GM12891 (cell line): ENCODE results near the gene GNAQ.
"Not testable (repeated sequence)": the region's sequence is repeated elsewhere in the genome, so short reads cannot be mapped to it uniquely, and the experiment has no call there.

ENCODE experiments used
- DNase-seq: peaks from one replicate; pipeline ENCODE4 v3.0.0; 2011; ENCODE audit warnings: low spot score; ENCODE audit not compliant: insufficient read length
- FAIRE-seq: peaks from 2 replicates; lab custom pipeline; 2011; peaks lifted over from hg19 to GRCh38; lab: Jason Lieb, UNC
- PAX5 ChIP-seq: IDR thresholded peaks from 2 replicates; pipeline ENCODE4 v1.6.1; 2011; ENCODE audit warnings: low read length, moderate library complexity, mild to moderate bottlenecking; ENCODE audit not compliant: insufficient read depth, severe bottlenecking
- POLR2A ChIP-seq: IDR thresholded peaks from 2 replicates; pipeline ENCODE4 v1.6.1; 2011; ENCODE audit warnings: low read depth, low read length, control low read depth
- POLR2AphosphoS5 ChIP-seq: IDR thresholded peaks from 2 replicates; pipeline ENCODE4 v1.6.1; 2011; ENCODE audit warnings: low read depth, low read length, control low read depth
- POU2F2 ChIP-seq: IDR thresholded peaks from 2 replicates; pipeline ENCODE4 v1.6.1; 2011; ENCODE audit warnings: low read depth, mild to moderate bottlenecking, control low read depth, low read length, moderate library complexity
- SPI1 ChIP-seq: IDR thresholded peaks from 2 replicates; pipeline ENCODE4 v1.6.1; 2011; ENCODE audit warnings: low read depth, low read length, control low read depth
- TAF1 ChIP-seq: IDR thresholded peaks from 2 replicates; pipeline ENCODE4 v1.6.1; 2011; ENCODE audit warnings: low read depth, low read length, control low read depth

GNAQ gene

GRCh38 chr9:77770340-77770739 is 261.3 kb downstream of the GNAQ start:
- FAIRE-seq: no peak
- no peak for DNase-seq
- no peak for TF ChIP-seq POLR2A
- TF ChIP-seq PAX5: no peak
- no peak for TF ChIP-seq POU2F2

DNA sequence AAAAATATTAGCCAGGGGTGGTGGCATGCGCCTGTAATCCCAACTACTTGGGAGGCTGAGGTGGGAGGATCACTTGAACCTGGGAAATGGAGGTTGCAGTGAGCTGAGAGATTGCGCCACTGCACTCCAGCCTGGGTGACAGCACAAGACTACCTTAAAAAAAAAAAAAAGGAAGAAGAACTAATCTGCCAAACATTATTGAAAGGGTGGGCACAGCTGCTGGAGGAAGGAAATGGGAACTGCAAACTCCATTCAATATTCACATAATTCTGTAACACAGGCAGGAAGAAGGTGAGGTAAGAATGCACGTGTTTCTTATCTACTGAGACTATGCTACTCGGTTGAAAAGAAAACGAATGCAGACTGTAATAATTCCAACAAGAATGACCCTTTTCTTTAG is 262.4 kb downstream of the GNAQ start:
- DNase-seq (no peak), FAIRE-seq (no peak)
- TF ChIP-seq POLR2A (no peak), PAX5 (no peak), TAF1 (no peak), POLR2AphosphoS5 (no peak), SPI1 (no peak), POU2F2 (no peak)

DNA sequence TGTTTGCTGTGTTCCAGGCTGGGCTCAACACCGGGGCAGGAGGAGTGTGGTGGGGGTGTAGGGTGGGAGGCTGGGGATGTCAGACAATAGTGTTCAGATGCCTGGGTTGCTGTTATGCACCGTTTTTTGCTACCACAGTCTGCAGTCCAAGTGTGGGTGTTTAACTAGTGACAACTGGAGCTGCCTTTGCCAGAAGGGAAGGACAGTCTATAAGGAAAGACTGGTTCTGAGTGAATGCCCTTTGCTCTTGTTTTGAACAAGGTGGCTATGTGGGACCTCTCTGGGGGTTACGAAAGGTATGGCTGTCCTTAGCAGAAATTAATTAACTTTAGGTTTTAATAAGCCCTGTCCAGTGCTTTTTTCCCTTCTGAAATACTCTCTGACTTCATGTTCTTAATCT is 265.0 kb downstream of the GNAQ start:
- DNase-seq (no peak), FAIRE-seq (no peak)
- TF ChIP-seq PAX5 (no peak), SPI1 (no peak), POU2F2 (no peak), POLR2AphosphoS5 (no peak), POLR2A (no peak), TAF1 (no peak)

DNA sequence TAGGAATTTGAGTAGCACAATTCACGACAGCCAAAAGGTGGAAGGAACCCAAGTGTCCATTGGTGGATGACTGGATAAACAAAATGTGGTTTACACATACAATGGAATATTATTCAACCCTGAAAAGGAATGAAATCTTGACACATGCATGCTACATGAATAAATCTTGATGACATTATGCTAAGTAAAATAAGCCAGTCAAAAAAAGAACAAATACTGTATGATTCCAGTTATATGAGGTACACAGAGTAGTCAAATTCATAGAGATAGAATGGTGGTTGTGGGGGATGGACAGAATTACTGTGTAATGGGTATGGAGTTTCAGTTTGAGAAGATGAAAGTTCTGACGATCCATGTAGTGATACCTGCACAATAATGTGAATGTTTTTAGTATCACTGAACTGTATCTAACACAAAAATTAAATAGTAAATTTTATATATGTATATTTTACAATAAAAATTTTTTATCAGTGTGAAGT is 265.8 kb downstream of the GNAQ start:
- DNase-seq: no peak
- TF ChIP-seq POLR2AphosphoS5 (no peak), POLR2A (no peak), PAX5 (no peak), SPI1 (no peak), TAF1 (no peak), POU2F2 (no peak)
- FAIRE-seq: no peak

GRCh38 chr9:77764894-77765780 is 266.5 kb downstream of the GNAQ start:
- TF ChIP-seq PAX5 (no peak), POU2F2 (no peak), SPI1 (no peak), POLR2AphosphoS5 (no peak), POLR2A (no peak), TAF1 (no peak)
- FAIRE-seq: no peak
- DNase-seq: no peak

DNA sequence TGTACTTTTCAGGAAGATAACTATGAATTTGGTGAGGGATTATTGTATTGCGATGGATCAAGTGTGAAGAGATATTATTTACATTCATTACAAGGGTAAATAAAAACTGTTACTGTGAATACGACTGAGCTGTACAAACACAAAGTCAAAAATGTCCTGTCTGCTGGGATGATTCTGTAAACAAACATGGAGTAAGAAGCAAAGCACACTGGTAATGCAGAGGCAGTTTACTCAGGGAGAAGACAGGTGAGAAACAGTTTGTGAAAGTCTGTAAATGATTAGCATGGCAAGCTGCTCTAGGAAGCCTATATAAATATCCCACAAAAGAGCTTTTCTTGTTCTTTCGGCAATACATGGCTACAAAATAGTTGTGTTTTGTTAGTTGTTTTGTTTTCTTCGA is 268.0 kb downstream of the GNAQ start:
- TF ChIP-seq POLR2AphosphoS5: no peak
- TF ChIP-seq SPI1: no peak
- no peak for TF ChIP-seq PAX5
- no peak for TF ChIP-seq POLR2A
- no peak for TF ChIP-seq POU2F2
- TF ChIP-seq TAF1: no peak
- DNase-seq: no peak
- no peak for FAIRE-seq

GRCh38 chr9:77760919-77761318 is 270.7 kb downstream of the GNAQ start:
- FAIRE-seq: not testable (repeated sequence)

DNA sequence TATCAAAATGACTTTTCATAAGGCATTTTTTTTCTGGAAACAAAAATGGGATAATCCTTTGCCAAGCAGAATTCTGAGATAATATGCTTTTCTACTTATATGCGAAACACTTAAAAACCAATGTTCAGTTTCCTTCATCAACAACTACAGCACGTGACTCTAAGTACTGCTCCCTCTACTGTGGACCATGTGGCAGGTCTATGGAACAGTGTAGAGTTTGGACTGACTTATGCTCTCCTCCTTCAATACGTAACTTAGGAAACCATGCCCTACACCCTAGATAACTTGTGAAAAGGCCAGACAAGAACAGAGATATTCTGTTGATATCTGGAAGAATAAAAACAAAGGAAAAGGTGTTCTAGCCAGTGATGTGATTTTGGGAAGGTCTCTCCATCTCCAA is 272.2 kb downstream of the GNAQ start:
- TF ChIP-seq PAX5 (no peak), POU2F2 (no peak), SPI1 (no peak), POLR2AphosphoS5 (no peak), TAF1 (no peak), POLR2A (no peak)
- DNase-seq (no peak), FAIRE-seq (no peak)

More at GRCh38 chr9:77760919-77761318, 270.7 kb downstream of the GNAQ start:
- not testable (repeated sequence) for DNase-seq

DNA sequence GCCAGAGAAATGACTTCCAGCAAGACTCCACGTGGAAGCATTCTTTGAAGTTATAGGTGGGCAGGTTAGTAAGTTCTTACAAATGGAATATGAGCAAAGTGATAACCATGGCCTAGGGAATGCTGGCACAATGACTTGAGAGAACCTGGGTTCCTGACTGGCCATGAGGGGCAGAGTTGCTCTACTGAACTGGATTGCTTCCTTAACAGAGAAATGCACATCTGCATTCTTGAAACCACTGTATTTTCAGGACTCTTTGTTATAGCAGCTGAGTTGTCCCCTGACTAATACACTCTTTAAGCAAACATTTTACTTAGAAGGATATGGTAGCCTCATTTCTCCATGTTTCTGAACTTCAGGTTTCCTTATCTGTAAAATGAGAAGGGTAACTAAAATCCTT is 275.2 kb downstream of the GNAQ start:
- FAIRE-seq (no peak), DNase-seq (no peak)
- TF ChIP-seq TAF1: no peak
- no peak for TF ChIP-seq SPI1
- TF ChIP-seq POLR2A: no peak
- TF ChIP-seq PAX5: no peak
- no peak for TF ChIP-seq POU2F2
- no peak for TF ChIP-seq POLR2AphosphoS5

DNA sequence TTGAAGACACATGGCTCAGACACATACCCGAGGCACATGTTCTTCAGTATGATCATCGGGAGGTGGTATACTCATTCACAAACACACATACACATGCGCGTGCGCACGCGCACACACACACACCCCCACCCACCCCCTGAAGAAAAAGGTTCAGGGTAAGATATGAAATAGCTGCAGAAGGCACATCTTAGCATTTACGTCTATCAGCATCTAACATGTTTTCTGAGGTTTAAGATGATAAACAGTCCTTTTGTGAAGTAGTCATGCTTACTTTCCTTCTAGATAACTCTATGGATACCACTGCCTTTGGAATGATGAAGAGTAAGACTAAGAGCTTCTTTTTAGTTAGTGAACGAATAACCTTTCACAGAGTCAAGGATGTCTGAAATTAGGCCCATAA is 278.4 kb downstream of the GNAQ start:
- TF ChIP-seq SPI1: no peak
- TF ChIP-seq TAF1: no peak
- no peak for TF ChIP-seq PAX5
- DNase-seq: no peak
- no peak for FAIRE-seq
